ENCODE results near the gene PLA2G3. TPM values are rescaled to one million over a fixed set of nuclear protein-coding genes. Genes with fewer than 3 reads are reported as not detected.

The PLA2G3 gene
- total RNA-seq, 2 donors from 2014 or later = not detected

- no peak for DNase-seq (ENCODE audit: low spot score)
- no peaks in the 10 kb centered on the region for H3K27me3 ChIP-seq
- peaks cover 0 to 57% of the 10 kb centered on the region in 2 donors for H3K4me1 ChIP-seq
- TF ChIP-seq CTCF (IDR thresholded peaks at IDR 0.05) = no peak
- peak overlapping the region; percentile 90 to 95 for H3K27ac ChIP-seq
- H3K9me3 ChIP-seq = no peaks in the 10 kb centered on the region
- peaks cover 99% of the 10 kb centered on the region for H3K36me3 ChIP-seq
- H3K4me3 ChIP-seq = peak overlapping the region; percentile 43 to 56
Measured at GRCh38 chr22:31094021-31094551, 46.2 kb downstream of the PLA2G3 start.

GRCh38 chr22:31093086-31093850 is 47.0 kb downstream of the PLA2G3 start:
- H3K9me3 ChIP-seq = no peaks in the 10 kb centered on the region
- no peak for DNase-seq (ENCODE audit: low spot score)
- peaks cover 99% of the 10 kb centered on the region for H3K36me3 ChIP-seq
- H3K27ac ChIP-seq = peak overlapping the region; percentile 90 to 95
- H3K4me1 ChIP-seq = peaks cover 0 to 49% of the 10 kb centered on the region in 2 donors
- peak overlapping the region; percentile 43 to 56 for H3K4me3 ChIP-seq
- no peak for TF ChIP-seq CTCF (IDR thresholded peaks at IDR 0.05)
- H3K27me3 ChIP-seq = no peaks in the 10 kb centered on the region

GRCh38 chr22:31092161-31092560 is 48.1 kb downstream of the PLA2G3 start:
- Histone ChIP-seq H3K27ac (peak overlapping the region; percentile 90 to 95), H3K4me1 (peaks cover 0 to 48% of the 10 kb centered on the region in 2 donors), H3K4me3 (no peak overlapping the region), H3K36me3 (peaks cover 95% of the 10 kb centered on the region), H3K9me3 (no peaks in the 10 kb centered on the region), H3K27me3 (no peaks in the 10 kb centered on the region)
- no peak for DNase-seq (ENCODE audit: low spot score)
- TF ChIP-seq CTCF (IDR thresholded peaks at IDR 0.05) = no peak

GRCh38 chr22:31091106-31091975 is 49.0 kb downstream of the PLA2G3 start:
- DNase-seq (ENCODE audit: low spot score) = no peak
- H3K4me1 ChIP-seq = peaks cover 0 to 56% of the 10 kb centered on the region in 2 donors
- H3K27ac ChIP-seq = peak overlapping the region in 1 of 2 donors; percentile 43
- TF ChIP-seq CTCF (IDR thresholded peaks at IDR 0.05) = no peak
- H3K27me3 ChIP-seq = no peaks in the 10 kb centered on the region
- no peaks in the 10 kb centered on the region for H3K9me3 ChIP-seq
- peaks cover 87% of the 10 kb centered on the region for H3K36me3 ChIP-seq
- no peak overlapping the region for H3K4me3 ChIP-seq

- H3K4me3 ChIP-seq = no peak overlapping the region
- H3K36me3 ChIP-seq = peaks cover 78% of the 10 kb centered on the region
- peak overlapping the region in 1 of 2 donors; percentile 43 for H3K27ac ChIP-seq
- DNase-seq (ENCODE audit: low spot score) = no peak
- H3K9me3 ChIP-seq = no peaks in the 10 kb centered on the region
- TF ChIP-seq CTCF (IDR thresholded peaks at IDR 0.05) = no peak
- peaks cover 0 to 65% of the 10 kb centered on the region in 2 donors for H3K4me1 ChIP-seq
- H3K27me3 ChIP-seq = no peaks in the 10 kb centered on the region
Measured at GRCh38 chr22:31090217-31091085, 49.9 kb downstream of the PLA2G3 start.
